Ishikawa (cell line): ENCODE measurements around the gene TMEM92.

ENCODE experiments used
- EGR1 ChIP-seq: IDR thresholded peaks from 2 replicates; pipeline ENCODE4 v1.6.1; 2012
- NFIC ChIP-seq: IDR thresholded peaks from 2 replicates; pipeline ENCODE4 v1.6.1; 2012
- TAF1 ChIP-seq: IDR thresholded peaks from 2 replicates; pipeline ENCODE4 v1.6.1; 2012; ENCODE audit warnings: low read depth, mild to moderate bottlenecking
- TCF12 ChIP-seq: IDR thresholded peaks from 2 replicates; pipeline ENCODE4 v1.6.1; 2012; ENCODE audit warnings: low read depth
- YY1 ChIP-seq: IDR thresholded peaks from 2 replicates; pipeline ENCODE4 v1.6.1; 2012; ENCODE audit warnings: low read depth
- TF ChIP-seq, protein P1 (sequence below): IDR thresholded peaks from 2 replicates; pipeline ENCODE4 v1.6.1; 2012

DNA sequence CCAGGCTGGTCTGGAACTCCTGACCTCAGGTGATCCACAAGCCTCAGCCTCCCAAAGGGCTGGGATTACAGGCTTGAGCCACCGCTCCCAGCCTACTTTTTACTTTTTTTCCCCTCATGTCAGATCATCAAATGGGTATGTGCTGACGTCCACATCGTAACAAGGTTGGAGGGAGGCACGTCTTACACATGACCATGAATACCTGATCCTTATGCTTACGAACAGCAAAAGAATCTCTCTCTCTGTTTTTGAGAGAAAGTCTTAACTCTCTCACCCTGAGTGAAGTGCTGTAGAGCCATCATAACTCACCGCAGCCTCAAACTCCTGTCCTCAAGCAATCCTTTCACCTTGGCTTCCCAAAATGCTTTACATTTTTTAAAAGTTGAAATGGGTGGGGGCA lies 29.5 kb upstream of the TMEM92 start:
- no peak for TF ChIP-seq YY1
- no peak for TF ChIP-seq TAF1
- TF ChIP-seq NFIC = no peak
- TF ChIP-seq EGR1 = no peak
- TF ChIP-seq TCF12 = no peak
- TF ChIP-seq, protein P1, sequence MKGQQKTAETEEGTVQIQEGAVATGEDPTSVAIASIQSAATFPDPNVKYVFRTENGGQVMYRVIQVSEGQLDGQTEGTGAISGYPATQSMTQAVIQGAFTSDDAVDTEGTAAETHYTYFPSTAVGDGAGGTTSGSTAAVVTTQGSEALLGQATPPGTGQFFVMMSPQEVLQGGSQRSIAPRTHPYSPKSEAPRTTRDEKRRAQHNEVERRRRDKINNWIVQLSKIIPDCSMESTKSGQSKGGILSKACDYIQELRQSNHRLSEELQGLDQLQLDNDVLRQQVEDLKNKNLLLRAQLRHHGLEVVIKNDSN = no peak
